GM19328 (cell line): Measurements from ENCODE around the gene NUS1.
"Not testable (repeated sequence)": the region's sequence is repeated elsewhere in the genome, so short reads cannot be mapped to it uniquely, and the experiment has no call there.

Source experiments
- ATAC-seq: cut with Tn5 transposase; IDR thresholded peaks from one replicate; pipeline ENCODE4 v1.9.1; 2021; ENCODE audit warnings: mild to moderate bottlenecking, moderate library complexity; ENCODE audit not compliant: unreplicated experiment

The NUS1 gene

GRCh38 chr6:117706936-117707509, 31.8 kb downstream of the NUS1 start:
- not testable (repeated sequence) for ATAC-seq

- no peak for ATAC-seq
Measured at GRCh38 chr6:117711369-117711768, 36.1 kb downstream of the NUS1 start.

DNA sequence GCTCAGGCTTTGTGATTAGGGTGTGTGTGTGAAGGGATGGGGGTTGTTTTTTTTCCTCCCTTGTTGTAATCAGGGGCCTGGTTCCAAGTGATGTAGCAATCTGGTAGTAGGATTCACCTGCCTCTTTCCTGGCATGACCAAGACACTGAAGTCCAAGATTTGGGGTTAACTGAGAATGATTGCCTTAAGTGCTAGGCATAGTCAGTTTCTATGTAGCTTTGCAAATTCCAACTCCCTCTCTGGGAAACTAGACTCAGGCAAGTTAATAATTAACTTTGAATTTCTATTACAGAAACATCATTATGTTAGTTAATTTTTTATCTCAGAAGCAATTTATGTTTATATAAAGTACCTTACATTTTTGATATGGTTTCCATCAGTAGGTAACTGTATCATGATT, 43.6 kb downstream of the NUS1 start:
- no peak for ATAC-seq

DNA sequence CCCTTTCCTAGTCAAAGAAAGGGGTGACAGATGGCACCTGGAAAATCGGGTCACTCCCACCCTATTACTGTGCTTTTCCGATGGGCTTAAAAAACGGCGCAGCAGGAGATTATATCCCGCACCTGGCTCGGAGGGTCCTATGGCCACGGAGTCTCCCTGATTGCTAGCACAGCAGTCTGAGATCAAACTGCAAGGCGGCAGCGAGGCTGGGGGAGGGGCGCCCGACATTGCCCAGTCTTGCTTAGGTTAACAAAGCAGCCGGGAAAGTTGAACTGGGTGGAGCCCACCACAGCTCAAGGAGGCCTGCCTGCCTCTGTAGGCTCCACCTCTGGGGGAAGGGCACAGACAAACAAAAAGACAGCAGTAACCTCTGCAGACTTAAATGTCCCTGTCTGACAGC, 46.3 kb downstream of the NUS1 start:
- ATAC-seq, result not testable (repeated sequence)

GRCh38 chr6:117728626-117729025, 53.4 kb downstream of the NUS1 start:
- ATAC-seq, result no peak

DNA sequence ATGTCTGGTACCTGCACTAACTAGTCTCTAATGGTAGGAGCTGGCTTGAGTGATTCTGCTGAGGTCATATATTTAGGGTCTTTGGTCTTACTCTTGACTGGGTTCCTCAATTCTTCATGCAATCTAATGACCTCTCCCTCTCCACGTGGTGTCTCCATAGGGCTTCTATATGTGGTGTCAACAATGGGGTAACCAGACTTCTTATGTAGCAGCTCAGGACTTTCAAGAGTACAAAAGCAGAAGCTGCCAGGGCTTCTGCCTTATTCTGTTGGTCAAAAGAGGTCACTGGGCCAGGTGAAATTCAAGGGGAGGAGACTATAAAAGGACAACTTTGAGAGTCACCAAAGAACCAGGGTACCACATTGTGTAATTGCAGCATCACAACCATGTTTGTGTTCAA, 54.3 kb downstream of the NUS1 start:
- ATAC-seq, result no peak

DNA sequence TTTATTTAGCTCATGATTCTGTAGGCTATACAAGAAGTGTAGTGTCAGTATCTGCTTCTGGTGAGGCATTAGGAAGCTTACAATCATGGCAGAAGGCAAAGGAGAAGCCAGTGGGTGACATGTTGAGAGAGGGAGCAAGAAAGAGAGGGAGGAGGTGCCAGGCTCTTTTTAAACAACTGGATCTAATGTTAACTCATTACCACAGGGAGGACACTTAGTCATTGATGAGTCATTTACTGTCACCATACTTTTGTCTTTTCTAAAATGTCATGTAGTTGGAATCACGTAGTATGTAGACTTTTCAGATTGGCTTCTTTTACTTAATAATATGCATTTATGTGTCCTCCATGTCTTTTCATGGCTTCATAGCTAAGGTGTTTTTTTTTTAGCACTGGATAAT, 58.1 kb downstream of the NUS1 start:
- ATAC-seq, result no peak

GRCh38 chr6:117739869-117740268, 64.6 kb downstream of the NUS1 start:
- no peak for ATAC-seq

- no peak for ATAC-seq
Measured at GRCh38 chr6:117740605-117741004, 65.3 kb downstream of the NUS1 start.

- ATAC-seq, result not testable (repeated sequence)
Measured at GRCh38 chr6:117750675-117751074, 75.4 kb downstream of the NUS1 start.
